Measurements from ENCODE around the gene DCP2. TPM values are rescaled to one million over a fixed set of nuclear protein-coding genes. Genes with fewer than 3 reads are reported as not detected.

The DCP2 gene
- total and polyA plus RNA-seq, 7 donors, result 5.5 to 26.8 (median 18.1) TPM

- Histone ChIP-seq H3K4me3 (no peak overlapping the region), H3K27ac (no peak overlapping the region), H3K27me3 (no peaks in the 10 kb centered on the region), H3K9me3 (no peaks in the 10 kb centered on the region), H3K36me3 (no peaks in the 10 kb centered on the region), H3K4me1 (peaks cover 0 to 6% (median 0%) of the 10 kb centered on the region in 4 donors)
- 85 to 87% methylated on average over 14 of the region's 14 CpGs for WGBS, 2 donors
- no peak for DNase-seq
- intact Hi-C loops (cut with DNase I), result no loop called here
- TF ChIP-seq EP300 (IDR thresholded peaks at IDR 0.05) (no peak), POLR2A (IDR thresholded peaks at IDR 0.05) (no peak), CTCF (IDR thresholded peaks at IDR 0.05) (no peak), POLR2AphosphoS5 (IDR thresholded peaks at IDR 0.05) (no peak)
Observed at GRCh38 chr5:113039229-113039933, 62.8 kb downstream of the DCP2 start.

GRCh38 chr5:113039934-113040285, 63.3 kb downstream of the DCP2 start:
- Histone ChIP-seq H3K4me3 (no peak overlapping the region), H3K27me3 (no peaks in the 10 kb centered on the region), H3K4me1 (peaks cover 0 to 6% (median 0%) of the 10 kb centered on the region in 4 donors), H3K27ac (no peak overlapping the region), H3K36me3 (no peaks in the 10 kb centered on the region), H3K9me3 (no peaks in the 10 kb centered on the region)
- 51 to 76% methylated on average over 4 of the region's 4 CpGs for WGBS, 2 donors
- TF ChIP-seq CTCF (IDR thresholded peaks at IDR 0.05) (no peak), POLR2A (IDR thresholded peaks at IDR 0.05) (no peak)
- DNase-seq, result no peak
- intact Hi-C loops (cut with DNase I), result no loop called here

- WGBS, 2 donors, result 90% methylated on average over 6 of the region's 6 CpGs
- TF ChIP-seq POLR2A (IDR thresholded peaks at IDR 0.05) (no peak), EP300 (IDR thresholded peaks at IDR 0.05) (no peak)
- H3K9me3 ChIP-seq, result no peaks in the 10 kb centered on the region
- intact Hi-C loops (cut with DNase I), result no loop called here
- no peak overlapping the region for H3K4me3 ChIP-seq
- DNase-seq, result no peak
- H3K27ac ChIP-seq, result no peak overlapping the region
- H3K4me1 ChIP-seq, result peaks cover 0 to 6% (median 0%) of the 10 kb centered on the region in 4 donors
- H3K36me3 ChIP-seq, result no peaks in the 10 kb centered on the region
- H3K27me3 ChIP-seq, result no peaks in the 10 kb centered on the region
Observed at GRCh38 chr5:113040672-113041260, 64.2 kb downstream of the DCP2 start.

GRCh38 chr5:113042491-113043243, 66.1 kb downstream of the DCP2 start:
- H3K36me3 ChIP-seq, result no peaks in the 10 kb centered on the region
- TF ChIP-seq CTCF (IDR thresholded peaks at IDR 0.05), result no peak
- no peak for TF ChIP-seq EP300 (IDR thresholded peaks at IDR 0.05)
- TF ChIP-seq POLR2A (IDR thresholded peaks at IDR 0.05), result no peak
- TF ChIP-seq POLR2AphosphoS5 (IDR thresholded peaks at IDR 0.05), result no peak
- peaks cover 0 to 6% (median 0%) of the 10 kb centered on the region in 4 donors for H3K4me1 ChIP-seq
- no peaks in the 10 kb centered on the region for H3K27me3 ChIP-seq
- no peak for DNase-seq
- no peak overlapping the region for H3K4me3 ChIP-seq
- 87 to 91% methylated on average over 4 of the region's 4 CpGs for WGBS, 2 donors
- H3K9me3 ChIP-seq, result no peaks in the 10 kb centered on the region
- intact Hi-C loops (cut with DNase I), result no loop called here
- peak overlapping the region in 1 of 4 donors; percentile 20 for H3K27ac ChIP-seq

GRCh38 chr5:113043491-113043931, 66.9 kb downstream of the DCP2 start:
- WGBS, 2 donors, result 83 to 85% methylated on average over 16 of the region's 16 CpGs
- TF ChIP-seq EP300 (IDR thresholded peaks at IDR 0.05) (no peak), CTCF (IDR thresholded peaks at IDR 0.05) (peak in 1 of 4 experiments; percentile 15), POLR2AphosphoS5 (IDR thresholded peaks at IDR 0.05) (peak in 2 of 4 donors; percentile 42 to 44)
- DNase-seq, result no peak
- intact Hi-C loops (cut with DNase I), result no loop called here
- H3K27ac ChIP-seq, result peak overlapping the region in 1 of 4 donors; percentile 20
- no peaks in the 10 kb centered on the region for H3K36me3 ChIP-seq
- H3K4me1 ChIP-seq, result peaks cover 0 to 6% (median 0%) of the 10 kb centered on the region in 4 donors
- H3K9me3 ChIP-seq, result no peaks in the 10 kb centered on the region
- no peak overlapping the region for H3K4me3 ChIP-seq
- no peaks in the 10 kb centered on the region for H3K27me3 ChIP-seq
